Upper lobe of left lung (tissue), 4 donors: ENCODE measurements around the gene SERPINA3.

Experiments used
- CTCF ChIP-seq, 6 experiments: fragments of 450-650 bp in 4 of 6; fragments of 200-600 bp in 2 of 6; sonication (generic) in 2 of 6; IDR thresholded peaks; one replicate each; pipeline ENCODE4 v1.5.1; 2016 to 2019; ENCODE audit warnings: antibody characterized with exemption in 6 of 6
- POLR2AphosphoS5 ChIP-seq, 2 donors: sonication (generic); formaldehyde crosslinking; IDR thresholded peaks; one replicate each; pipeline ENCODE4 v1.5.1; 2017; ENCODE audit warnings: antibody characterized with exemption in 2 of 2

GRCh38 chr14:94624537-94625352, 12.6 kb downstream of the SERPINA3 start:
- TF ChIP-seq POLR2AphosphoS5 (IDR thresholded peaks at IDR 0.05), result no peak
- no peak for TF ChIP-seq CTCF (IDR thresholded peaks at IDR 0.05)
